IMR-90 (cell line): ENCODE measurements around the gene LINC00305. TPM values are rescaled to one million over a fixed set of nuclear protein-coding genes. Genes with fewer than 3 reads are reported as not detected.

Experiments
- ATAC-seq: fragments of 200-7000 bp; cut with Tn5 transposase; 2 replicates; pipeline ENCODE4 v1.9.1; 2020; ENCODE audit warnings: low read depth, mild to moderate bottlenecking, moderate library complexity
- BruUV-seq: library from RNA; stranded (reverse); fragments of 400-500 nt; replicated peaks from 2 replicates; lab custom pipeline; 2021; lab: Mats Ljungman, UMichigan
- CTCF ChIA-PET: fragments of 300-600 bp; formaldehyde crosslinking; extraction: SDS; loops from one replicate; lab custom pipeline; 2021; ENCODE audit warnings: antibody characterized with exemption; lab: Yijun Ruan, JAX
- POLR2A ChIA-PET: fragments of 300-600 bp; sonication (Branson Sonifier 250); formaldehyde crosslinking; loops from one replicate; lab custom pipeline; 2022; ENCODE audit warnings: antibody characterized with exemption; ENCODE audit not compliant: unreplicated experiment; lab: Charles Lee
- DNase-seq: peaks from one replicate; pipeline ENCODE4 v3.0.0; 2013
- H2AFZ ChIP-seq: replicated peaks from 2 replicates; pipeline ENCODE3; 2013; ENCODE audit warnings: low read length, mild to moderate bottlenecking; ENCODE audit not compliant: poor library complexity
- H2AK5ac ChIP-seq: 2 replicates; pipeline ENCODE4 v1.6.1; 2013; ENCODE audit warnings: low read depth, low read length, inconsistent platforms
- H2AK9ac ChIP-seq: replicated peaks from 2 replicates; pipeline ENCODE3; 2013; ENCODE audit warnings: mild to moderate bottlenecking, low read depth, low read length, moderate library complexity; ENCODE audit not compliant: poor library complexity
- H2BK120ac ChIP-seq: 2 replicates; pipeline ENCODE4 v1.6.1; 2013; ENCODE audit warnings: low read depth, low read length, inconsistent platforms
- H2BK15ac ChIP-seq: 3 replicates; pipeline ENCODE4 v1.6.1; 2013; ENCODE audit warnings: low read depth, low read length, inconsistent platforms
- H2BK20ac ChIP-seq: 2 replicates; pipeline ENCODE4 v1.6.1; 2013; ENCODE audit warnings: low read depth, mild to moderate bottlenecking, inconsistent platforms, low read length, moderate library complexity
- H2BK5ac ChIP-seq: 2 replicates; pipeline ENCODE4 v1.6.1; 2013; ENCODE audit warnings: mild to moderate bottlenecking, low read depth, low read length, inconsistent platforms; ENCODE audit not compliant: poor library complexity, severe bottlenecking
- H3K14ac ChIP-seq: replicated peaks from 2 replicates; pipeline ENCODE4 v1.6.1; 2013; ENCODE audit warnings: low read depth, low read length, inconsistent platforms
- H3K18ac ChIP-seq: 2 replicates; pipeline ENCODE4 v1.6.1; 2013; ENCODE audit warnings: low read depth, low read length, control low read depth
- H3K23ac ChIP-seq: 2 replicates; pipeline ENCODE4 v1.6.1; 2013; ENCODE audit warnings: low read depth, low read length, inconsistent platforms
- H3K27ac ChIP-seq: 2 replicates; pipeline ENCODE4 v1.5.1; 2013; ENCODE audit warnings: mild to moderate bottlenecking, control low read depth, low read length; ENCODE audit not compliant: insufficient read depth
- H3K27me3 ChIP-seq: 2 replicates; pipeline ENCODE4 v1.6.1; 2013; ENCODE audit warnings: low read length; ENCODE audit not compliant: control insufficient read depth, insufficient read depth
- H3K36me3 ChIP-seq: 2 replicates; pipeline ENCODE4 v1.6.1; 2013; ENCODE audit warnings: low read length, mixed read lengths; ENCODE audit not compliant: control insufficient read depth, insufficient read depth
- H3K4ac ChIP-seq: 2 replicates; pipeline ENCODE4 v1.6.1; 2013; ENCODE audit warnings: low read depth, low read length, inconsistent platforms
- H3K4me1 ChIP-seq: 2 replicates; pipeline ENCODE4 v1.6.1; 2013; ENCODE audit warnings: low read length, mixed read lengths; ENCODE audit not compliant: control insufficient read depth, insufficient read depth
- H3K4me2 ChIP-seq: 2 replicates; pipeline ENCODE4 v1.6.1; 2013; ENCODE audit warnings: low read depth, mild to moderate bottlenecking, control low read depth, low read length, moderate library complexity
- H3K4me3 ChIP-seq: 2 replicates; pipeline ENCODE4 v1.5.1; 2013; ENCODE audit warnings: low read depth, mild to moderate bottlenecking, control low read depth, low read length, moderate library complexity; ENCODE audit not compliant: insufficient read depth
- H3K56ac ChIP-seq: 2 replicates; pipeline ENCODE4 v1.6.1; 2013; ENCODE audit warnings: low read length, inconsistent platforms; ENCODE audit not compliant: insufficient read depth; ENCODE audit errors: extremely low read depth
- H3K79me1 ChIP-seq, 2 experiments: 2 replicates each; pipeline ENCODE4 v1.6.1; 2013; ENCODE audit warnings: low read length in 2 of 2, inconsistent platforms in 1 of 2, low read depth in 1 of 2
- H3K9ac ChIP-seq: 2 replicates; pipeline ENCODE4 v1.6.1; 2013; ENCODE audit warnings: low read depth, low read length, control low read depth
- H3K9me1 ChIP-seq: 2 replicates; pipeline ENCODE4 v1.6.1; 2013; ENCODE audit warnings: low read length, inconsistent platforms; ENCODE audit not compliant: insufficient read depth
- H3K9me3 ChIP-seq: 2 replicates; pipeline ENCODE4 v1.6.1; 2013; ENCODE audit warnings: low read length; ENCODE audit not compliant: control insufficient read depth, insufficient read depth
- H4K20me1 ChIP-seq: 2 replicates; pipeline ENCODE4 v1.6.1; 2013; ENCODE audit warnings: low read length, inconsistent platforms; ENCODE audit not compliant: insufficient read depth
- H4K5ac ChIP-seq: 2 replicates; pipeline ENCODE4 v1.6.1; 2013; ENCODE audit warnings: mild to moderate bottlenecking, low read depth, low read length, control low read depth
- H4K8ac ChIP-seq, 2 experiments: 2 replicates each; pipeline ENCODE4 v1.6.1; 2013; ENCODE audit warnings: low read depth in 2 of 2, low read length in 2 of 2, control low read depth in 1 of 2, inconsistent platforms in 1 of 2
- H4K91ac ChIP-seq: 2 replicates; pipeline ENCODE4 v1.6.1; 2013; ENCODE audit warnings: low read depth, low read length, inconsistent platforms; ENCODE audit not compliant: insufficient read depth
- BHLHE40 ChIP-seq: fragments of 150-350 bp; IDR thresholded peaks from 2 replicates; pipeline ENCODE4 v1.6.1; 2016; ENCODE audit warnings: mild to moderate bottlenecking, low read depth, low read length
- FOS ChIP-seq: fragments of 150-350 bp; IDR thresholded peaks from 2 replicates; pipeline ENCODE4 v1.6.1; 2016; ENCODE audit warnings: low read depth, low read length
- MAZ ChIP-seq: IDR thresholded peaks from 2 replicates; pipeline ENCODE4 v1.6.1; 2012; ENCODE audit warnings: low read depth, mild to moderate bottlenecking, low read length, improper control_type of control experiment, moderate library complexity, borderline replicate concordance
- RCOR1 ChIP-seq: IDR thresholded peaks from 2 replicates; pipeline ENCODE4 v1.6.1; 2012; ENCODE audit warnings: mild to moderate bottlenecking, low read length, improper control_type of control experiment; ENCODE audit not compliant: insufficient replicate concordance
- RFX5 ChIP-seq: IDR thresholded peaks from 2 replicates; pipeline ENCODE4 v1.8.0; 2012; ENCODE audit warnings: low read depth, mild to moderate bottlenecking, low read length, moderate library complexity
- WGBS, 2 experiments: methylation state at CpG; one replicate each; pipeline versions ENCODE4 v1.1.5 to v1.1.7; 2013; ENCODE audit warnings: missing lambda C conversion rate in 2 of 2; ENCODE audit not compliant: insufficient read length in 1 of 2; ENCODE audit errors: extremely low coverage in 2 of 2; 5-methylcytosine and 5-hydroxymethylcytosine counted together
- dilution Hi-C: fragments of 300-500 bp; cut with HindIII; formaldehyde crosslinking; loops from one replicate; pipeline ENCODE4 v1.14.3; 2018; ENCODE audit warnings: low sequenced_read_pairs; ENCODE audit not compliant: unreplicated experiment
- in situ Hi-C: fragments of 300-500 bp; cut with MboI; formaldehyde crosslinking; loops from 3 replicates; pipeline ENCODE4 v1.14.3; 2019; ENCODE audit warnings: low sequenced_read_pairs, inconsistent platforms, mixed read lengths
- intact Hi-C: fragments of 100-400 bp; cut with micrococcal nuclease; formaldehyde crosslinking; loops from 2 replicates; pipeline ENCODE4 v1.10.0; 2022
- polyA plus RNA-seq, 3 experiments: library from polyadenylated mRNA; depleted of rRNA; stranded (reverse); fragments of >200 nt; gene quantifications; 2 replicates each; pipeline ENCODE4 v1.2.3, GENCODE V29; 2012; ENCODE audit warnings: low replicate concordance in 1 of 3
- total RNA-seq: library from RNA; depleted of rRNA; stranded (reverse); fragments of >200 nt; gene quantifications from 2 replicates; pipeline ENCODE4 v1.2.3, GENCODE V29; 2012
- TF ChIP-seq, protein P1 (sequence below): conservative IDR thresholded peaks from 2 replicates; pipeline ENCODE4 v1.5.1; 2012; ENCODE audit warnings: mild to moderate bottlenecking, low read depth, low read length, improper control_type of control experiment

Gene LINC00305
- total and polyA plus RNA-seq, 2 of the 4 experiments (the other 2 are of a cell fraction), result not detected

DNA sequence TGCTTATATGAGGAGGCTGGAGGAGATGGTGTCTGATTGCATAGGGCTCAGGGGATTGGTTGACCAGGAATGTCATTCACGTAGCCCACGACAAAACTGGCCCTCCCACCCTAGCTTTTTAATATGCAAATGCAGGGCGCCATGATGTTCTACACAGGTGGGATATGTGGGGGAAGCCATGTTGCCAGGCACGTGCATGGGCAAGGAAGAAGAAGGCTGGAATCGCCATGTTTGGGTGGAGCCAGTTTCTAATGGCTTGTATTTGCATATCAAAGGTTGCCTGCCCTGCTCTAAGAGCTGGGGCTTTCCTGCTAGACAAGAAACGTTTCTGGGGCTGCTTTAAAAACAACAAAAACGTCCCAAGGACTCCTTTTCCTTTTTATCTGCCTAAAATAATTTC is 26.5 kb upstream of the LINC00305 start:
- no peak for ATAC-seq
- Histone ChIP-seq H4K5ac (no peak overlapping the region), H2AK9ac (no peak overlapping the region), H3K27me3 (no peaks in the 10 kb centered on the region), H3K79me1 (no peaks in the 10 kb centered on the region), H3K4me2 (no peak overlapping the region), H3K14ac (no peak overlapping the region), H3K27ac (no peak overlapping the region), H3K23ac (no peak overlapping the region), H2BK20ac (no peak overlapping the region), H2AK5ac (no peak overlapping the region), H3K4me3 (no peak overlapping the region), H3K9me3 (peaks cover 6% of the 10 kb centered on the region), H3K4me1 (no peaks in the 10 kb centered on the region), H4K20me1 (no peaks in the 10 kb centered on the region), H3K36me3 (no peaks in the 10 kb centered on the region), H2AFZ (no peak overlapping the region), H4K91ac (no peak overlapping the region), H3K9me1 (no peaks in the 10 kb centered on the region), H2BK15ac (no peak overlapping the region), H2BK120ac (no peak overlapping the region), H3K56ac (no peak overlapping the region), H3K18ac (no peak overlapping the region), H2BK5ac (no peak overlapping the region), H3K9ac (no peak overlapping the region), H4K8ac (no peak overlapping the region), H3K4ac (no peak overlapping the region)
- in situ Hi-C loops, result no loop called here
- no TSS peak for BruUV-seq
- 13% methylated on average over 3 of the region's 7 CpGs; no CpG with 5 or more reads in 1 of the 2 experiments for WGBS, 2 experiments
- DNase-seq, result no peak
- POLR2A ChIA-PET, result no interaction called here
- TF ChIP-seq, protein P1, sequence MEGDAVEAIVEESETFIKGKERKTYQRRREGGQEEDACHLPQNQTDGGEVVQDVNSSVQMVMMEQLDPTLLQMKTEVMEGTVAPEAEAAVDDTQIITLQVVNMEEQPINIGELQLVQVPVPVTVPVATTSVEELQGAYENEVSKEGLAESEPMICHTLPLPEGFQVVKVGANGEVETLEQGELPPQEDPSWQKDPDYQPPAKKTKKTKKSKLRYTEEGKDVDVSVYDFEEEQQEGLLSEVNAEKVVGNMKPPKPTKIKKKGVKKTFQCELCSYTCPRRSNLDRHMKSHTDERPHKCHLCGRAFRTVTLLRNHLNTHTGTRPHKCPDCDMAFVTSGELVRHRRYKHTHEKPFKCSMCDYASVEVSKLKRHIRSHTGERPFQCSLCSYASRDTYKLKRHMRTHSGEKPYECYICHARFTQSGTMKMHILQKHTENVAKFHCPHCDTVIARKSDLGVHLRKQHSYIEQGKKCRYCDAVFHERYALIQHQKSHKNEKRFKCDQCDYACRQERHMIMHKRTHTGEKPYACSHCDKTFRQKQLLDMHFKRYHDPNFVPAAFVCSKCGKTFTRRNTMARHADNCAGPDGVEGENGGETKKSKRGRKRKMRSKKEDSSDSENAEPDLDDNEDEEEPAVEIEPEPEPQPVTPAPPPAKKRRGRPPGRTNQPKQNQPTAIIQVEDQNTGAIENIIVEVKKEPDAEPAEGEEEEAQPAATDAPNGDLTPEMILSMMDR, result no peak
- TF ChIP-seq RCOR1 (no peak), BHLHE40 (no peak), MAZ (no peak), FOS (no peak), RFX5 (no peak)
- intact Hi-C loops, result no loop called here
- CTCF ChIA-PET, result no interaction called here
- dilution Hi-C loops, result no loop called here
